NCI-H187 (cell line): ENCODE results near the gene MCF2L2.

Source experiments
- DNase-seq, 2 experiments: peaks; one replicate each; lab custom pipeline; 2025; lab: John Stamatoyannopoulos, UW

Gene MCF2L2

DNA sequence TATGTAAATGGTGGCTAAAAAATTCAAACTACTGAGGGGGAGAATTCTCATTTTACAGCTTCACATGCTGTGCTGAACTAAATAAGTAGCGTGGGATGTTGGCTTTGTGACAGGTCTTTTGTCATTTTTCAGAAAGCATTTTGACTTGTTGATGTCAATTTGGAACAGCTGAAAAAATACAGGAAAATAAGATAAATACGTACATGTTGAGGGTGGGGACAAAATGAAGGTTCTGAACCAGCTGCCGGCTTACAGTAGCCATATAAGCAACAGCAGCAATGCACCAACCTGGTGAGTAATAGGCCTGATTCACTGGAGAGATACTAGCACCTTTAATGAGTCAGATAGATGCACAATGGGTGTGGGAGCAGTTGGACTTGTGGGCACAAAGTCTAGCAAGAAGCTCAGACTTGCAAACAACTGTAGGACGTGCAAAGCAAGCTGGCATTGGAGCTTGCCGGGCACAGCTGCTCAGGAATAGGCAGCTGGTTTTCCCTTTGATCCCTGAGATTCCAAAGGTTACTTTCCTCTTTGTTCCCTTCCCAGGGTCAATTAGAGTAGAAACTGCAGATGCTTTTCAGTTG is 162.5 kb downstream of the MCF2L2 start:
- DNase-seq, result no peak

DNA sequence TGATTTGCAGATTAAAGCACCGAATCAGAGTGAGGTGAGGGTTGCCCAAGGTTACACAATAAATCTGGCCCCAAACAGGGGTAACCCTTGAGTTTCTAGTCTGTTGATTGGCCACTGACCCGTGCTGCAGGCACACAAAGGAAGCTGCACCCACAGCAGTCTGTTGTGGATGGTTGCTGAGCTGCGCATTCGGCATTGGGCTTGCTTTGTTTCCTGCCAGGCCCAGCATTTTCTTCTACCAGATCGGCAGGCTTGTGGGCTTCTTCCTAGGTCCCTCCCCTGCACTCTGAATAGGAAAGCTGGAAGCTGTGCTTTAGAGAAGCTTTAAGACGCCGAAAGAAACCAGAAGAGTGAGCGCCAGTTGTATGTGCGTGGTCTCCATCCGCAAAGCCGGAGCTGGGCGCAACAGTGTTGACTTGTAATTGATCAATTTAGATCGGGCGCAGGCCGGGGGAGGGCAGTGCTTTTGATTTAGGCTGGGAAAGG is 163.2 kb downstream of the MCF2L2 start:
- DNase-seq, result no peak

DNA sequence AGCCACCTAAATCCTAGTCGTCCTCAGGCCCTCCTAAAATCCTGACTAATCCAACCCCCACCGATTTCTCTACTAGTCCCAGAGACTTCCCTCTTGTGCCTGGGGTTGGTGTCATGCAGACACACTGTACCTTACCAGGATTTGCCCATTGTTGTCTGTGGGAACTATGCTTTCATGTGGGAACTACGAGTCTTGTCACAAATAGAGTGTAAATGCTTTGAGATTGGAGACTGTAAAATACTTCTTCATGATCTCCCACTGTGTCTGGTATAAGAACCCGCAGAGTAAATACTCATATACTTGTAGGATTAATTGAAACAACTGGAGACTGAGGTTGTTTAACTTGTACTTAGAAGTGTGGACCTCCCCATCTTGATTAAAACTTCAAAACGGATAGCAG is 164.2 kb downstream of the MCF2L2 start:
- no peak for DNase-seq

DNA sequence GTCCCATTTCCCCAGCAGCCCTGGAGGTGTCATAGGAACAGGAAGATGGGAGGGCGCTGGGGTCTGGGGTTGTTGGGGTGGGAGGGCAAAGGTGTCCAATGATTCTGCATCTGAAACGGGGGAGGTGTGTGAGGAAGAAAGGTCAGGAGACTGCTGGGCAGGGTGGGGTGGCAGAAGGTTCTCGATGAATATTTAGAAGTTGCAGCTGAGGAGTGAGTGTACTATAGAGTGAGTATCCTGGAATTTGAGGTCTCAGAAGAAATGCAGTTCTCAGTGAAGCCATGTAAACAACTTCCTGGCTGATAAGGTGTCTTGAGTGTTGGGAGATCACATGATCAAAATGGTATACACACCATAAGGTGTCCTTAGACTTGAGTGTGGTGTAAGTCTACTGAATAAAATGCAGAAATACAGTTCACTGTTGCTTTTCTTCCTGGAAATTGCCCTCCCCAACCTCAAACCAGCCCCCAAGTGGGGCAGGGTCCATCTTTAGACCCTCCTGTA is 165.5 kb downstream of the MCF2L2 start:
- no peak for DNase-seq

DNA sequence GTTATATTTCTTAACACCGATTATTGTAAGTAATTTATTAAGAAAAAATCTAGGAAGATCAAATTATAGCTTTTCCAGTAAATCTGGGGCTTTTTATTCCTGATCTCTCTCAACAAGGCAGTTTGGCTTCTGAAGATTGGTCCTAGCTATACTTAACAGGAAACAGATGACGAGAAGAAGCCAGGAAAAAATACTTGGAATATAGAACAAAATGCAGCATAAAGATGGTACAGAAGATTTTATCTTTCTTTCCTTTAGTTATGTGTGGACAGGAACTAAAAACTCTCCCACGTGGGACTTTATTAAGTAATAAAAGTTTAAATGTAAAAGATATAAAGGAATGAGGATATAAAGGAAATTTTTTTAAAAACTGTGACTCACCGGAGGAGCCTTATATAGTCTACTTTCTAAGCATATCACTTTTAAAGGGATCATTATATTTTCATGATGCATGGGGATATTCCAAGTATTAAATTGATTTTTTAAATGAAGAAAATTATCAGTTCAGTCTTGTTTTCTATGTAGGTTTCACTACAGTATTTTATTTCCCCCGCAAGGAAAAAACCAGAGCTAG is 167.2 kb downstream of the MCF2L2 start:
- no peak for DNase-seq

DNA sequence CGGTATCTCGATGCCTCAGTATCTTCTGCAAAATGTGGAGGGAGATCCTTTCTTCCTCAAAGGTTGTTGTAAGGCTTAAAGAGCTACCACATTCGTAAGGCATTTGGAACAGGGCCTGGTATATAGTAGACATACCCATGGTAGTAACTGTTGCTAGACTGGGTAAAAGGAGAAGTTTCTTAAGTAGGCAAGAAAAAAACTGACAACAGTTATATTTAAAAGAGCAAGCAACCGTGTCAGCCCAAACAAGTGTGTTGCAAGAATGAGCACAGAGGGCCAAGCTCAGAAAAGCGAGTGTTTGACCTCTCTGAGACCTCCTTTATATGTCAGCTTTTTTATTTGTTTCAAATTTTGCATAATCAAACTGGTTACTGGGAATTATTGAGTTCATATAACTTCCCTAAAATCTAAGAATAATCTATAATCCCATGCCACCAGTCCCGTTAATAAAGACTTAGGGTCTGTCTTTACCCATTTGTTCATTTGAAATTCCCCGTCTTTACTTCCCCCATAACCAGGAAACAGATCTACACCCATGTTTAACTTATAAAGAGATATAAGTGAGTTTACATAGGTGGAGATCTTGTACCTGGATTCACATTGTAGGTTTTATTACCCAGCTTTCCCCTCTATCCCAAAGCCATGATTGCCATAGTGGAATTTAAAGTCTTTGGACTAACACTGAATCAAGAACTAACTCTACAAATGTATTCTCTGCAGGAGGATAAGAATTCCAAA is 168.1 kb downstream of the MCF2L2 start:
- DNase-seq, result no peak

DNA sequence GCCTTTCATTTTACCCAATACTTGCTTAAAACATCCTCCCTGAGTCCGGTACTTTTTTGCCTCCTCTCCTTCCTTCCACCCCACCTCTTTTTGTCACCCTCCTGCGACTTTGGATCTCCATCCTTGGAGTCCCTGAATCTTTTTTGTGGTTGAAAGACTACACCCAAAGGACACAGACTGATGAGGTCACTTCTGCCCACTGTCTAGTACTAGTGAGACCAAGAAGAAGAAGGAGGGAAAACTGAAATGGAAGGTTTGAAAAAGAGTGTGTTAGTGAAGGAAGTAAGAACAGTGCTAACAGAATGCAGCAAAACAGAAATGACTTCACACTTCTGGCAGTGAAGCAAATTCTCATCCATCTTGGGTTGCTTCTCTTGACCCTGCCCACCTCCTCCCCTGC is 168.8 kb downstream of the MCF2L2 start:
- no peak for DNase-seq

DNA sequence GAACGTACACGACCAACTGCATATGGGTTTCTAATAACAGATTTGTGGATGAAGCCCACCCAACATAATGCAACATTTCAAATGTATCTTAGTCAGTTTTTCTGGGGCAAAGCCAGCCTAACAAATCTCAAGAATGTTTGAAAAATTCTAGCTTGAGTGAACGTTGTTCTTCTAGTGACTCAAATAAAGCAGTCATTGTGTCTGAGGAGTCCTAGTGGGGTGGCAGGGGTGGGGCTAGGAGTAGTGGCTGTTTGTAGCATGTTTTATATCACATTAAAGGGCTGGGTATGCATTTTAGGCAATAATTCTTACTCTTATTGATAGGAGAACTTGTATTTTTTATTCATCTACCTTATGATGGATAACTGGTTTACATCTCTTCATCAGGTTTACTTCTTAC is 169.3 kb downstream of the MCF2L2 start:
- DNase-seq, result no peak

DNA sequence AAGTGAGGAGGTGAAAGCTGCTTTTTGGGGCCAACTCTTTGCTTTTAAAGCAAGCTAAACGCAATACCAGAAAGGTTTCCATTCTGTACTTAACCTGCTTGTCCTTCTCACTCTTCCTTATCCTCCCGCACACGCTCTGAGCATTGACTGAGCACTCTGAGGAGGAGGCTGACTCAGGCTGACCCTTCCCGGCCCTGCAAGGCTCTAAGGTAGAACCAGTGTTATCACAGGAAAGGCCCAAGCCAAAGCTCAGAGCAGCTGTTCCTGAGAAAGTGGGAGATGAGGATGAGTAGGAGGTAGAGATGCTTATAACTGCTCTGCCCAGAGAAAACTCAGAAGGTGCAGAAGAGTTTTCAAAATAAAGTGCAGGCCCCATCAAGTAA is 173.1 kb downstream of the MCF2L2 start:
- no peak for DNase-seq

DNA sequence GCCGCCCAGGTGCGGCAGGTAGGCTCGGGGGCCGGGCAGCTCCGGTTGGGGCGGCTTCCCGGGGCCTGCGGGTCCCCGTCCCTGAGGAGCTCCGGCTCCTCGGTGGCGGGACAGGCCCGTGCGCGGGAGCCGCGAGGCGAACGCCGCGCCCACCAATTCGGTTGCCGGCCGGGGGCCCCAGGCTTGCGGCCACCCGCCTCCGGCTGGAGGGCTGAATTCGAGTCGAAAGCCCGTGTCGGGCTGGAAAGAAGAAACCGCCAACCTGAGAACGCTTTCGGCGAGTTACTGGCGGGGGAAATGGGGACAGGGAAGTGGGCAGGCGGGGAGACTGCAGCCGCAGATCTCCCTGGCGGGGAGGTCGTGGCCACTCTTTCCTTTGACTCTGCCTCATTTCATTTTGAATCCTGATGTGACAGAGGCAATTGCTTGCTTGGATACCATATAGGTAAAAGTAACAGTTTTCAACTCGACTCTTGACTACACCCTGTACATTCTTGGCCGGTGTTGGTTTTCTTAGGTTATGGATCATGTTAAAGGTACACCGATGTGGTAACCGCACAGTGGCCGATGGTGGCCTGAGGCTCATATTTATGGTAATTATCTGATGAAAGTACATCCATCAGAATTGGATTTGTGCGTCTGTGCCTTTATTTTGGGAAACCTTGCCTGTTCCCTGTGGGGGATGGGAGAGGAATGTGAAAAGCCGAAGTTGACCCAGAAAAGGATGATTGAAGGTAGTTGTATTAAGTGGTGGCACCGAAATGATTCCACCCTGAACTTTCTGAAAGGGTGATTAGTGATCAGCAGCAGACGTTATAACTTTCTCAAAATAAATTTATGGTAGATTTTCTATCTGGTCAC is 173.7 kb downstream of the MCF2L2 start:
- DNase-seq, result peak in 1 of 2 experiments; percentile 35

DNA sequence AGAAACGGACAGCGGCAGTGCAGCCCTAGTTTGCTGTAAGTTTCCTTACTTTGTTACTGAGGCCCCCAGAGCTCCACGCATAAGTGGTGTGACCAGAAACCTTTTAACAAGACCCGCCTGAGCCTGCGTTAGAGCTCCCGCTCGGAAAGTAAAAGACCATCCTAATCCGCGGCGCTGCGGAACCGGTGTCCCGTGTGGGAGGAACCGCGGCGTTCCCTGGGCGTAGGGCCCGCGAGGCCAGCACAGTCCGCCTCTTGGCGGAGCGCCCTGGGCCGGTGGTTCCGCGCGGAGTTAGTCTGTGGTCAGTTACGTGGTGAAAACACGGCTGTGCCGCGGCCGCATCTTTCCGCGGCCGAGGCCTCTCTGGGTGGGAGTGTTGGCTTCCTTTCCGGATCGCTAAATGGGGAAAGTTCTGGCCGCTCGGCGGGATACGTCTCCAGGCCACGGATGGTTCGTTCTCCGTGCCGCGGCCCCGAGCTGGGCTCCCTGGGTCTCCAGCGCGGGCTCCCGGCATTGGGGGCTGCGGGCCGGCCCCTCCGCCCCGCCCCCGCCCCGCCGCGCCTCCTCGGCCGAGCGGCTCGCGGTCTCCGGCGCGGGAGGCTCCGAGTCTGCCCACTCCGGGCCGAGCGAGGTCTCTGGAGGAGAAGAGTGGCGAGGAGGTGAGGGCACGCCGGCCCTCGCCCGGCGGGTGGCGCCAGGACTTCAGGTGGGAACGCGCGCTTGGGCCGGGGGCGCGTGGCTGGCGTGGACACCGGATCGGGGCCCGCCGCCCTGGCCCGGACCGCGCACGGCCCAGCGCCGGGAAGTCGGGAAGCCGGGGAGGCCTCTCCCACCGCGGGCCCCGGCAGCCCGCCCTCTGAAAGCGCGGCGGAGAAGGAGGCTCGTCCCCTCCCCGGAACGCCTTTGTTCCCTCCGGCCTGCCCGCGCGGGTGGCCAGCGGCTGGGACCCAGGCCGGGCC is 174.6 kb downstream of the MCF2L2 start:
- peak in 1 of 2 experiments; percentile 15 for DNase-seq

DNA sequence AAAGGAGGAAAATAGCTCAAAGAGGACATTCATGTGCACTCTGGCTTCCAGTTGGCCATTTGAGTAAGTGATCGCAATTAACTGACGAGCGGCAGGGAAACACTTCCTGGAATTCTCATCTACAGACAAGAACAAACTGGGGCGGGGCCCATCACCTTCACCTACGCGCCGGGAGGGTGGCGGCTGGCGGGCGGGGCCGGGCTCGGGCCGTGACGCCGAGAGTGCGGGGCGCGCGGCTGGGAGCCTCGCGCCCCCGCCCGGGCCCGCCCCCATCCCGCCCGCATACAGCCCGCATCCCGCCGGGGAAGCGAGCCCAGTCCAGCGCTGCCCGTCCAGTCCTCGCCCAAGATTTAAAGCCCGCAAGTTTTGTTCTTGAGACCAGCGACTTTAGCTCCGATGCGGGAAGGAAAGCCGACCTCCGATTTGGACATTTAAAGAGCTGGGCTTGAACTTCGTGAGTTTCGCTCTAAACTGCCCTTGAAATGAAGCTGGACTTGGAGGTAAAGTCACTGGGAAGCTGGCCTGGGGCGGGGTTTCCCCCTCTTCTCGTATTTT is 175.4 kb downstream of the MCF2L2 start, which contains the start of gene B3GNT5:
Gene B3GNT5 (plus strand): TSS at position 281 of the 555 bp plus-strand sequence. CDS start 16,546 bp downstream, outside the sequence.
- DNase-seq, result peak; percentile 22 to 59

DNA sequence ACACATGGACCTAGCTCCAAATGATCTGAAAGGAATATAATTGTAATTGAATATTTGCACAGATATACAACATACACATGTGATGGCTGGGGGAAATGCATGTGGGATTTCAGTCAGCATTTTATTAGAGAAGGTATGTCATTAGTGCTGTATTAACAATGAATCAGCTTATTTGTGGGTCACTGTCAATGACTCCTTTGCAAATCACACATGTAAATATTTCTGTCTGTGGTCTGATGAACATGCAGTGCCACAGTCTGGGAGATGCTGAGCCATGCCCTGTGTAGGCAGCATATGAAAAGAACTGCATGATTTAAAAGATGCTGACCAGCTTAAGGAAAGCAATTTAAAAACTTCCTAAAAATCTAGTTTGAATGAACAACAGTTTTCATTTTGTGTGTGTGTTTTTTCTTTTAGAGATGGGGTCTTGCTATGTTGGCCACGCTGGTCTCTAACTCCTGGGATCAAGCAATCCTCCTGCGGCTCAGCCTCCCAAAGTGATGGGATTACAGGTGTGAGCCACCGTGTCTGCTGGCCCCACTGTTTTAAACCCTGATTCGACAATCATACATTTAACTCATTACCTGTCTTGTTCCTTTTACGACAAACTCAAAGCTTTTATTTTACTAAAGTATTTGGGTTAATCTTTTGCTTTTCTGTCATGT is 176.2 kb downstream of the MCF2L2 start:
- no peak for DNase-seq

DNA sequence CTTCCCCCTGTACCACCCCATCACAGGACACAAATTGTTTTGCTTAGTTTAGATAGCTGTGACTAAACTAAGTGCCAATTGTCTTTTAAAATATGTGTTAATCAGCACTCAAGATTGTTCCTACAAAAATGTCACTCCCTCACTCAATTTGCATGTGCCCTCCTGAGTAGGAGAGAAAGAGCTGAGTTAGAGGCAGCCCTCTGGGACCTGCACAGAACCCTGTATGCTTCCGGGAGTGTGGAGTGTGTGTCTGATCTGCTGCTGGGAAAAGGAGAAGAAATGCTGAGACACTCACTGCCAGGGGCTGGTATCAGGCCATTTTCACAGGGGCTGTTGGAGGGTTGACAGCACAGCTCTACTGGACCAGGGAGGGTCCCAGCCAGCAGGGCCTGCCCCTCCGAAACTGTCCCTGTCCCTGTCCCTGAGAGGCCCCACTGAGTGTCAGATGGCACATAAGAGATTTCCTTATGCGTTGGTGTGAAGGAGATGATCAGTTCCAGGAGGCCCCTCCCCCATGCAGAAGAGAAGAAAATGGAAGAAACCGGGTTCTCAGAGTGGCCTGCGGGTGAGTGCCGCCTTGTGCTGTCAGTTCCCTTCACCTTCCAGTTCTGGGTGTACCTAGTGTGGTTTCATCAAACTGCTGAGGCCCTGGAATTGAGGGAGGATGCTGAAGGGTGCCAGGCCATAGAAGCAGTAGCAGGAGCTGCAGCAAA is 179.3 kb downstream of the MCF2L2 start:
- no peak for DNase-seq

DNA sequence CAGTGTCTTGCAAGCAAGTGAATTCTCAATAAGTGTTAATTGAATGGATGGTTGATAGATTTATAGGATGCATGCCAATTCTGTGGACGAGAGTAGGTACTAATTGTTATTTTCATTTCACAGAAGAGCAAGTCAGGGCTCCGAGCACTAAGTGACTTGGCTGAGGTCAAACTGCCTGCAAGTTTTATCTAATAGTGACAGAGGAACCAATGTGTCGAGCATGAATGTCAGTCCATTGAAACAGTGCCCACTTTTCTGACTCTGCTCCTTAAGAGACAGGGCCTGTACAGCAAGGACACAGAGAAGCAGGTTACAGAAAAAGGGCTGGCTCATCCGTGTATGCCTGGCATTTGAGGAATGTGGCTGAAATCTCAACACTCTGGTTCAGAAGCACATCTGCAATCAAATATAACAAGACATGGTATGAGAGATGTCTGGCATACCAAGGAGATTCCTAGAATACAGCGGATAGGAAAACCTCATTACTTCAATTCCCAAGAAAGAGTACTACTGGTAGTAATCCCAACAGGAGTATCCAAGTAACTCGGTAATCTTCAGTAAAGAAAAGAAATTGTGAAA is 181.3 kb downstream of the MCF2L2 start:
- no peak for DNase-seq

DNA sequence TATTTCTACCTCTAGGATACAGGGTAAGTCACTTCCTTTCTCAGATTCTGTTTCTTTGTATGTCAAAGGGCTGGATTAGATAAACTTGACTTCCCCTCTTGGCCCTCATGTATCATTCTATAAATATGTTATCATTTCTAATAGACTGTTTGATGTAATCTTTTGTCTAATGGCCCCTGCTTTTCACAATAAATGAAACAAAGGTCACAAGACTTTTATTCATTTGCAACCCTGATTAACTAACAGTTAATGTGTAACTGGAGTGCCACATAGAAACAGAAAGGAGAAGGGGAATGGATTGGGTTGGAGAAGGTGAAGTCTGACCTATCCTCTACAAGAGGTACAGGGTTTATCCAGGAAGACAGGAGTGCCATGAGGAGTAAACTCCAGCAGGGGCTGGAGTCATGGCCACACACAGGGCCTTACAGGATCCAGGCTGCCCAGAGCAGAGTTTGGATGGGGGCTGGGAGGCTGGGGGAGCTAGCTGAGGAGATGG is 183.4 kb downstream of the MCF2L2 start:
- DNase-seq, result no peak

DNA sequence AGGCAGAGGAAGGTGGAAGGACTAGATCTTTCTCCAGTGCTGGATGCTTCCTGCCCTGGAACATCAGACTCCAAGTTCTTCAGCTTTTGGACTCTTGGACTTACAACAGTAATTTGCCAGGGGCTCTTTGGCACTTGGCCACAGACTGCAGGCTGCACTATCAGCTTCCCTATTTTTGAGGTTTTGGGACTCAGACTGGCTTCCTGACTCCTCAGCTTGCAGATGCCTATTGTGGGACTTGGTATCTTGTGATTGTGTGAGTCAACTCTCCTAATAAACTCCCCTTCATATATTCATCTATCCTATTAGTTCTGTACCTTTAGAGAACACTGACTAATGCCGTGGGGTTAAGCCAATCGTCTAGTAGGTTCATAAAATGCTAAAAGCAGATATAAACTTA is 184.2 kb downstream of the MCF2L2 start:
- no peak for DNase-seq

DNA sequence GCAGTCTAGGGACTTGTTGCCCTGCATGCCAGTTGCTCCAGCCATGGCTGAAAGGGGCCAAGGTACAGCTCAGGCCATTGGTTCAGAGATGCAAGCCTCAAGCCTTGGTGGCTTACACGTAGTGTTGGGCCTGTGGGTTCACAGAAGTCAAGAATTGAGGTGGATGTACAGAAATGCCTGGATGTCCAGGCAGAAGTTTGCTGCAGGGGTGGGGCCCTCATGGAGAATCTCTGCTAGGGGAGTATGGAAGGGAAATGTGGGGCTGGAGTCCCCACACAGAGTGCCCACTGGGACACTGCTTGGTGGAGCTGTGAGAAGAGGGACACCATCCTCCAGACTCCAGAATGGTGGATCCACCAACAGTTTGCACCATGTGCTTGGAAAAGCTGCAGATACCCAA is 186.0 kb downstream of the MCF2L2 start:
- no peak for DNase-seq

DNA sequence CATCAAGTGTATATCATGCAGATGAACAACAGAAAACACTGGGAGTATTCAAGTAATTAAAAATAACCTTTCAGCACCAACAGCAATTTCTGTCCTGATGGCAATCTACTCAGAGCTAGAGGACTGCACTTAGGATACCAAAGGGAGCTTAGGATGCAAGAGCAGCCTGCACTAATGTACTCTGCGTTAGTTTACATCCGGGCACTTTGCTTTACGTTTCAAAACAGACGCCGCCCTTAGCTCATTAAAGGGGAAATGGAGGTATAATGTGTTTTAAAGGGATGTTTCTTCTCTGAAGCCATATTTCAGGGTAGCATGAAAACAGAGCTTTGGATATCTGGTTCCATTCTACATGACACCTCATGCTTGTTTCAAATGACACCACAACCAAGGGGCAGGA is 189.4 kb downstream of the MCF2L2 start:
- DNase-seq, result no peak
